Suprapubic skin (tissue), 4 donors: Measurements from ENCODE around the gene NBAS.

Source experiments
- POLR2A ChIP-seq, 2 donors: fragments of 450-650 bp; IDR thresholded peaks; one replicate each; pipeline ENCODE4 v1.6.1; 2017; ENCODE audit warnings: antibody characterized with exemption in 2 of 2, mild to moderate bottlenecking in 2 of 2, moderate library complexity in 2 of 2
- POLR2AphosphoS5 ChIP-seq, 3 donors: sonication (generic); formaldehyde crosslinking; IDR thresholded peaks; one replicate each; pipeline ENCODE4 v1.6.1; 2017; ENCODE audit warnings: antibody characterized with exemption in 3 of 3
- TF ChIP-seq, protein P1 (sequence below), 2 donors: fragments of 200-600 bp in 1 of 2; fragments of 450-650 bp in 1 of 2; sonication (generic) in 1 of 2; IDR thresholded peaks; one replicate each; pipeline ENCODE4 v1.5.1; 2016 to 2019; ENCODE audit warnings: antibody characterized with exemption in 2 of 2, mild to moderate bottlenecking in 1 of 2, moderate library complexity in 1 of 2

DNA sequence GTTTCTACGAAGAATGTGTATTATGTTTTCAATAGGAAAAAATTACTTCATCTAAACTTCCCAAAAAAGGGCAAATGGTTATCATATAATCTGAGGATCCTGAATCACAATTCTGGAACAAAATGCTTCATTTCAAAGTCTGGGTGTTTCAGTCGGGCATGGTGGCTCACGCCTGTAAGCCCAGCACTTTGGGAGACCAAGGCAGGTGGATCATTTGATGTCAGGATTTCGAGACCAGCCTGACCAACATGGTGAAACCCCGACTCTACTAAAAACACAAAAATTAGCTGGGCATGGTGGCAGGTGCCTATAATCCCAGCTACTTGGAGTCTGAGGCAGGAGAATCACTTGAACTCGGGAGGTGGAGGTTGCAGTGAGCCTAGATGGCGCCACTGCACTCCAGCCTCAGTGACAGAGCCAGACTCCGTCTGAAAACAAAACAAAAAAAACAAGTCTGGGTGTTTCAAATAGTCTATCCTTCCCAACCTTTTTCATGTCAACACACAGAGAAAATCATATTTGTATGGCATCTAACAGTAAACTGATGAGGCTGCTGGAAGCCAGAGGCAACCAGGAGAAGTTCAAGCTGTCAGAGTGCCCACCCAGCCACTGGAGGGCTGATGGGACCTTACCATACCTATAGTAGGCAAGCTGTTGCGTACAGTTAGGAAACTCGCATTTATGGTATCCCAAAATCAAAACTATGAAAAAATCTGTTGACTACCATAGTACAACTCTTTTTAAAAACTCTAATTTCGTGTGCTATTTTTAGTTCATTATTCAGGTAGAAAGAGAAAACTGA lies 14.6 kb downstream of the NBAS start:
- no peak for TF ChIP-seq POLR2A (IDR thresholded peaks at IDR 0.05)
- TF ChIP-seq, protein P1, sequence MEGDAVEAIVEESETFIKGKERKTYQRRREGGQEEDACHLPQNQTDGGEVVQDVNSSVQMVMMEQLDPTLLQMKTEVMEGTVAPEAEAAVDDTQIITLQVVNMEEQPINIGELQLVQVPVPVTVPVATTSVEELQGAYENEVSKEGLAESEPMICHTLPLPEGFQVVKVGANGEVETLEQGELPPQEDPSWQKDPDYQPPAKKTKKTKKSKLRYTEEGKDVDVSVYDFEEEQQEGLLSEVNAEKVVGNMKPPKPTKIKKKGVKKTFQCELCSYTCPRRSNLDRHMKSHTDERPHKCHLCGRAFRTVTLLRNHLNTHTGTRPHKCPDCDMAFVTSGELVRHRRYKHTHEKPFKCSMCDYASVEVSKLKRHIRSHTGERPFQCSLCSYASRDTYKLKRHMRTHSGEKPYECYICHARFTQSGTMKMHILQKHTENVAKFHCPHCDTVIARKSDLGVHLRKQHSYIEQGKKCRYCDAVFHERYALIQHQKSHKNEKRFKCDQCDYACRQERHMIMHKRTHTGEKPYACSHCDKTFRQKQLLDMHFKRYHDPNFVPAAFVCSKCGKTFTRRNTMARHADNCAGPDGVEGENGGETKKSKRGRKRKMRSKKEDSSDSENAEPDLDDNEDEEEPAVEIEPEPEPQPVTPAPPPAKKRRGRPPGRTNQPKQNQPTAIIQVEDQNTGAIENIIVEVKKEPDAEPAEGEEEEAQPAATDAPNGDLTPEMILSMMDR (IDR thresholded peaks at IDR 0.05): no peak
- no peak for TF ChIP-seq POLR2AphosphoS5 (IDR thresholded peaks at IDR 0.05)
